Kidney capillary endothelial cell (primary cell): ENCODE measurements around the gene GARIN1A.
"Not testable (repeated sequence)": the region's sequence is repeated elsewhere in the genome, so short reads cannot be mapped to it uniquely, and the experiment has no call there.

Experiments
- DNase-seq: peaks from one replicate; pipeline ENCODE4 v3.0.0-alpha.2; 2018; ENCODE audit warnings: low spot score

The GARIN1A gene

DNA sequence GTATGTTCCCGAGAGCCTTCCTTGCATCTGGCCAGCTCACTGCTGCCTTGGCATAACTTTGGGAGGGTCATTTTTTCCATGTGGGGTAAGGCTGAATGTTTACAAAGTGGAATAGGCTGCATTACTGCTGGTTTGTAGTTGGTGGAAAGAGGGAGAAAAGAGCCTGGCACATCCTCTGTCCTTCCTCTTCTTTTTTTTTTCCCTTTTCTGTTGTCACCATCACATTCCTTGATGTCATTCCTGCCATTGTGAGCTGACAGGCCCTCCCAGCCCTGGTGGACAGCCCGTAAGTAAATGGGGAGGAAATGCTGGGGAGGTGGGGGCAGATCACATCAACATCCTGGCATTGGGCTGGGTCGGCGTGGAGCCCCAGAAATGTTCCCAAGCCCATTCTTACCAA, at the start of gene GARIN1A:
GARIN1A (plus strand) TSS at position 301 of the 400 bp plus-strand sequence. CDS start 106 bp downstream, outside the sequence.
- no peak for DNase-seq

- not testable (repeated sequence) for DNase-seq
These were observed 45.0 kb upstream of the GARIN1A start for GRCh38 chr7:128627124-128627523.

- DNase-seq, result not testable (repeated sequence)
These were observed 38.2 kb upstream of the GARIN1A start for GRCh38 chr7:128633915-128634314.

DNA sequence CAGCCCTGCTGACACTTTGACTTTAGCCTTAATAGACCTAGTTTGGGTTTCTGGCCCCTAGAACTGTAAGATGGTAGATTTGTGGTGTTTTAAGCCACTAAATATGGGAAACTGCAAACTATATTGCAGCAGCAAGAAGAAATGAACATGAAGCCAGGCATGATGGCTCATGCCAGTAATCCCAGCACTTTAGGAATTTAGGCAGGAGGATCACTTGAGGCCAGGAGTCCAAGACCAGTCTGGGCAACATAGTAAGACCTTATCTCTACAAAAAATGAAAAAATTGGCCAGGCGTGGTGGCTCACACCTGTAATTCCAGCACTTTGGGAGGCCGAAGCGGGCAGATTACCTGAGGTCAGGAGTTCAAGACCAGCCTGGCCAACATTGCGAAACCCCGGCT, 26.9 kb upstream of the GARIN1A start:
- DNase-seq, result not testable (repeated sequence)

GRCh38 chr7:128645844-128646243, 26.2 kb upstream of the GARIN1A start:
- not testable (repeated sequence) for DNase-seq

DNA sequence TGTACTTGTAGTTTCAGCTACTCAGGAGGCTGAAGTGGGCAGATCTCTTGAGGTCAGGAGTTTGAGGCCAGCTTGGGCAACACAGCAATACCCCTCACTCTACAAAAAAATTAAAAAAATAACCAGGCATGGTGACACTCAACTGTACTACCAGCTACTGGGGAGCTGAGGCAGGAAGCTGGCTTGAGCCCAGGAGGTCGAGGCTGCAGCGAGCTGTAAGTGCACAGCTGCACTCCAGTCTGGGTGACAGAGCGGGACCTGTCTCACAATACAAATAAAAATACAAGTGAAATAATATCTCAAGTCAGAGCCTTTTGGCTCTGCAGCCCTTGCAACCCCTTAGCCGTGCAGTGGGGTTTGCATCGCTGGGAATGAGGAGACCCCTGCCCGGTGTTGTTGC, 25.2 kb upstream of the GARIN1A start:
- DNase-seq, result not testable (repeated sequence)

DNA sequence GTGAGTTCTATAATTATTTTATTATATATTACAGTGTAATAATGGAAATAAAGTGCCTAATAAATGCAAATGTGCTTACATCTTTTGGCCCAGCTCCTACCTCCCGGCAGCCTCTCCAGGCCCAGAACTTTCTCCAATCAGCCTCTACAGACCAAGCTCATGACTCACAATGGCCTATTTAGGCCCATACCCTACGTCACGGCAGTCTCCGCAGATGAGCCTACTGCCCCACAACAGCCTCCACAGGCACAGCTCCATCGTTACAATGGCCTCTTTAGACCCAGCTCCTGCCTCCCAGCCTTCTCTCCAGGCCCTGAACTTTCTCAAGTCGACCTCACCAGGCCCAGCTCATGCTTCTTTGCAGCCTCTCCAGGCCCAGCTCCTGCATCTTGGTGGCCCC, 21.0 kb upstream of the GARIN1A start:
- not testable (repeated sequence) for DNase-seq

- not testable (repeated sequence) for DNase-seq
These were observed 19.5 kb upstream of the GARIN1A start for GRCh38 chr7:128652606-128653005.

DNA sequence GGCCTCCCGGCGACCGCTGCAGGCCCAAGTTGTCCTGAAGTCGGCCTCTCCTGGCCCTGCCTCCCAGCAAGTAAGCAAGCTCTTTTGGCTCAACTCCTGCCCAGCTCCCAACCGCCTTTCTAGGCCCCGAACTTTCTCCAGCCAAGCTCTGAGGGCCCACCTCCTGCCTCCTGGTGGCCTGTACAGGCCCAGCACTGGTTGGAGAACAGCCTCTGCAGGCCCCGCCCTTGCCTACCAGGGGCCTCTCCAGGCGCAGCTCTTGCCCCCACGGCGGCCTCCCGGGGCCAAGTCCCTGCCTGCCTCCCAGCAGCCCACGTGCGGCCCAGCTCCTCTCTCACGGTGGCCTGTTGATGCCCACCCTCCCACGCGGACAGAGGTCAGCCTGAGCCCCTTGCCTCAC, 18.9 kb upstream of the GARIN1A start:
- not testable (repeated sequence) for DNase-seq

- not testable (repeated sequence) for DNase-seq
These were observed 18.0 kb upstream of the GARIN1A start for GRCh38 chr7:128654080-128654479.

DNA sequence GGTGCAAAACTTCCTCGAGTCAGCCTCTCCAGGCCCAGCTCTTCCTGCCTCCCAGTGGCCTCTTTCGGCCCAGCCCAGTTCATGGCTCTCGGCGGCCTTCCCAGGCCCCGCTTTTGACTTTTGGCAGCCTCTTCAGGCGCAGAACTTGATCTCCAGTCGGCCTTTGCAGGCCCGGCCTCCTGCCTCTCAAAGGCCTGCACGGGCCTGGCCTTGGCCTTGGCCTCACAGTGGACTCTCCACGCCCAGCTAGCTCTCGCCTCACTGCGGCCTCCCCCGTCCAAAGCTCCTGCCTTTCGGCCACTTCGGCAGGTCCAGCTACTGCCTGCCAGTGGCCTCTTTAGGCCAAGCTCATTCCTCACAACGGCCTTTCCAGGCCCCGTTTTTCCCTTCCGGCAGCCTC, 17.6 kb upstream of the GARIN1A start:
- DNase-seq, result not testable (repeated sequence)

DNA sequence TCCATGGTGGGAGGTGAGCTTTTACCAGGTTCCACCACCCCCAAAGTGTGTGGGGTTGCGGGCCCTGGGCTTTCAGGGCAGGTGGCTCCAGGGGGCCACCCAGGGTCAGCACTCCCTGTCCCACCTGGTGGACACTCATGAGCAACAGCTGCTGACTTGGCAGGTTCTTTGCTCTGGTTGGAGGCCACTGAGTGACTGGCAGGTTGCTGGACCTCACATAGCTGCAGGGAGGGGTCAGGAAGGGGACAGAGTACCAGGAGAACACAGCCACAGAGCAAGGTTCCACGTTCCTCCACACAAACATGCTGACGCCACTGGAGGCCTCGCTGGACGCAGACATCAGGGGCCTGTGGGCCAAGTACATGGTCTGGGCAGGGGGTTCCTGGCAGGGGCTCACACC, 13.7 kb upstream of the GARIN1A start:
- not testable (repeated sequence) for DNase-seq

DNA sequence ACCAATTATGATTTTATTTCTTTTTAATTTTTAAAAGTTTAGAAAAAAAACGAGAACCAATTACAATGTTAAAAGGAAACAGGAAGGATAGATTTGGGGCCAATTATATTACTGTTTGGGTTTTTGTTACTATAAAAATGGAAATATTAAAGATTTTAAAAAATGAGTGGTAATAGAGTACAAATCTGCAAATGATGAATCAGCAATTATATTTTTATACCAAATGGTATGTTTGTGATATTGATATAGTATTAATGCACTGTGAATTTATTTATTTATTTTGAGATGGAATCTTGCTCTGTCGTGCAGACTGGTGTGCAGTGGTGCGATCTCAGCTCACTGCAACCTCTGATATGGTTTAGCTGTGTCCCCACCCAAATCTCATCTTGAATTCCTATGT, 11.5 kb upstream of the GARIN1A start:
- no peak for DNase-seq

DNA sequence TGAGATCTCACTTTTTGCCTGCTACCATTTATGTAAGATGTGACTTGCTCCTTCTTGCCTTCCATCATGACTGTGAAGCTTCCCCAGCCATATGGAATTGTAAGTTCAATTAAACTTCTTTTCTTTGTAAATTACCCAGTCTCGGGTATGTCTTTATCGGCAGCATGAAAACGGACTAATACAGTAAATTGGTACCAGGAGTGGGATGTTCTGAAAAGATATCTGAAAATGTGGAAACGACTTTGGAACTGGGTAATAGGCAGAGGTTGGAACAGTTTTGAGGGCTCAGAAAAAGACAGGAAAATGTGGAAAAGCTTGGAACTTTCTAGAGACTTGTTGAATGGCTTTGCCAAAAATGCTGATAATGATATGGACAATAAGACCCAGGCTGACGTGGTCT, 10.6 kb upstream of the GARIN1A start:
- DNase-seq, result no peak

DNA sequence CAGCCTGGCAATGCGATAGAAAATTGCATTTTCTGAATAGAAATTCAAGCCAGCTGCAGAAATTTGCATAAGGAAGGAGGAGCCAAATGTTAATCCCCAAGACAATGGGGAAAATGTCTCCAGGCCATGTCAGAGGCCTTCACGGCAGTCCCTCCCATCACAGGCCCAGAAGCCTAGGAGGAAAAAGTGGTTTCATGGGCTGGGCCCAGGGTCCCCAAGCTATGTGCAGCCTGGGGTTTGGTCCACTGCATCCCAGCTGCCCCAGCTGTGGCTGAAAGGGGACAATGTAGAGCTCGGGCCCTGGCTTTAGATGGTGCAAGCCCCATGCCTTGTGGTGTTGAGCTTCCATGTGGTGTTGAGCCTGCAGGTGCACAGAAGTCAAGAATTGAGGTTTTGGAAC, 10.0 kb upstream of the GARIN1A start:
- DNase-seq, result no peak

- not testable (repeated sequence) for DNase-seq
These were observed 8.9 kb upstream of the GARIN1A start for GRCh38 chr7:128663223-128663622.

- DNase-seq, result no peak
These were observed 7.0 kb upstream of the GARIN1A start for GRCh38 chr7:128665057-128665456.

DNA sequence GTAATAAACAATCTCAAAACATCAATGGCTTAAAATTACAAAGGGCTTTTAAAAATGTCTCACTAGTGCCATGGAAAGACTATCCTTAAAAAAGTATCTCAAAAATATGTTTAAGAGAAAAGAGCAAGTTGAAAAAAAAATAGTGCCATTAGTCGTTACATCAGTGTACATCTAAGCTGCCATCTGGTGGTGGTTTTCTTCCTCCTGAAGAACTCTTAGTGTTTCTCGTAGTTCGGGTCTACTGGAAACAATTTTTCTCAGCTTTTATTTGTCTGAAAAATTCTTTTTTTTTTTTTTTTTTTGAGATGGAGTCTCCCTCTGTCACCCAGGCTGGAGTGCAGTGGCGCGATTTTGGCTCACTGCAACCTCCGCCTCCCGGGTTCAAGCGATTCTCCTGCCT, 5.9 kb upstream of the GARIN1A start:
- DNase-seq, result no peak

GRCh38 chr7:128672927-128673517, 930 bp downstream of the GARIN1A start:
- DNase-seq, result no peak

DNA sequence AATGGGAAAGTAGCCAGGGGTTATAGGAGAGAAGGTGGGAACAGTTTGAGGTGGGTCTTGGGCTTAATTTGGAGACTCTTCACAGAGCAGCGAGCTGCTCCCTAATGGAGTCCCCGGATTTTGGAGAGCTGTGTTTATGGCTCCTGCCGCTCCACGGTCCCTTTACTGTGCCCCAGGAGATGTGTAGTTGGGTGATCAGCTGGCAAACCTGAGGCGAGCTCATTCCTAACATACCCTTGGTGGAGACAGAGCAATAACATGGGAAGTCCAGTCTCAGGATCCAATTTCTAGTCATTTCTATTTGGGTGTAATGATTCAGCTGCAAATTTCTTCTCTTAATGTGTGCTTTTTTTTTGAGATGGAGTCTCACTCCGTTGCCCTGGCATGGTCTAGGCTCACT, 1.5 kb downstream of the GARIN1A start:
- no peak for DNase-seq

DNA sequence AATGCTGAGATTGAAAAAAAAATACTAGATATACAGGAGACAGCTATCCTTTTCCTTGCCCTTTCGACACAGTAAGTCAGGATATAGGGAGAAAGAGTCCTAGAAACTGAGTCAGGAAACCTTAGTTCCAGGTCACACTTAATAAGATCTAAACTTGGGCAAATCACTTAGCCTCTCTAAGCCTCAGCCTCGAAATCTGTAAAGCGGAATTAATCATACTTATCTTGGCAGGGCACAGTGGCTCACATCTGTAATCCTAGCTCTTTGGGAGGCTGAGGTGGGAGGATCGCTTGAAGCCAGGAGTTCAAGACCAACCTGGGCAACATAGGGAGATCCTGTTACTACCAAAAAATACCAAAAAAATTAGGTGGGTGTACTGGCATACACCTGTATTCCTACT, 4.6 kb downstream of the GARIN1A start:
- DNase-seq, result no peak

DNA sequence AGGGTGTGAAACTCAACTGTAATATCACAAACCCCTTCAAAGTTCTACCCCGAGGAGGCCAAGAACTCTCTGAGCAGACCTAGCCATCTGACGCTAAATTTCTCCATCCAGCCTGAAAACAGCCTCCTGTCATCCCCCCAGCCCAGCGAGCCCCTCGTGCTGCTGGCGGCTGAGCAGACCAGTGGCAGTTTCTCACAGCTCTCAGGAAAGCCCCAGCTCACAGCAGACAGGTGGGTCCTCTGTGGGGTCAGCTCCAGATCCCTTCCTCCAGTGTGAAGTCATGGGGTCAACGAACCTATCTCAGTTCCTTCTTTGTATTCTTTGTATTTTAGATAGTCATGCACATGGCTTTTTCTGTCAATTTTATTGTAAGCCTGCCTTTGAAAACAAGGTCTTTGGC, 7.8 kb downstream of the GARIN1A start:
- no peak for DNase-seq

DNA sequence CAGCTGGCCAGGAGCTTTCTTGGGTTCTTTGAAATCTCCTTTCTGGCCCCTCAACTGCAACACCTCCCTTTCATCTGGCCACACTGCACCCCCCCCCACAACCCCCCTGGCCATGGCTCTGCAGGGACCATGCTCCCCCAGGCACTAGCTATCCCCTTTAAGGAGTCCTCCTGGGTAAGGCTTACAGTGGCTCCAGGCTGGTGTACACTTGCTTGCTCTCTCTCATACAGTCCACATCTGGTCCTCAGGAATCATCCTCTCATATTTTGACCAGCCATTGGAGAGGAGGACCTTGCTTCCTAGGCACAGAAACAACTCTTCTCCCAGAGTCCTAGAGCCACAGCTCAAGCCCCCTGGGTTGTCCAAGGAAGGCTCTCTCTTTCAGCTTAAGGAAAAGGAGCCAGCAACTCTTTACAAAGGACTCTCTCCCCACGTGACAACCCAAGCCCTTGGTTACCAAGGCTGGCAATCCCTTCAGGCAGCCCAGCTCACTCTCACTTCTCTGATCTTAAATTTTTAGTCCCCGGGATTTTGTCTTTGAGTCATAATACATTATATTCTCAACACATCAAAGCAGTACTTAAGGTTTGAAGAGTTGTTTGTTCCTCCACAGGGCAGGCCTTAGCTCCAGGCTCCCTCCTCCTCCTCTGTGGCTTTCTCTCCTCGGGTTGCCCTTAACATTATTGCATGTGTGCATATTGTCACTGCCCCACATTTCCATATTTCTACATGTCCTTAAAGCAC, 9.9 kb downstream of the GARIN1A start:
- DNase-seq, result no peak

DNA sequence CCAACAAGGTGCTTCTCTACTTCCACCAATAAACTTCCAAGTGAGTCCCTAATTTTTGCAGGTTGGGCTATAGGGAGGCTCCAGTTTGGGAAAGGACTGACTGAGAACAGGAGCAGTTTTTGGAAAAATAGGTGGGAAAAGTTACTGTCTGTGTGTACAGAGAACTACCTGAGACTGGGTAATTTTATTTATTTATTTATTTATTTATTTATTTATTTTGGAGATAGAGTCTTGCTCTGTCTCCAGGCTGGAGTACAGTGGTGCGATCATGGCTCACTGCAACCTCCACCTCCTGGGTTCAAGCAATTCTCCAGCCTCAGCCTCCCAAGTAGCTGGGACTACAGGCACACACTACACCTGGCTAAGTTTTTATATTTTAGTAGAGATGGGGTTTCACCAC, 11.2 kb downstream of the GARIN1A start:
- DNase-seq, result not testable (repeated sequence)
